ENCODE results near the gene MPV17L2. TPM values are rescaled to one million over a fixed set of nuclear protein-coding genes. Genes with fewer than 3 reads are reported as not detected.
"Not testable (repeated sequence)": the region's sequence is repeated elsewhere in the genome, so short reads cannot be mapped to it uniquely, and the experiment has no call there.

Gene MPV17L2
- total RNA-seq, 4 donors from 2014 or later: 5.2 to 19.7 (median 11.1) TPM

DNA sequence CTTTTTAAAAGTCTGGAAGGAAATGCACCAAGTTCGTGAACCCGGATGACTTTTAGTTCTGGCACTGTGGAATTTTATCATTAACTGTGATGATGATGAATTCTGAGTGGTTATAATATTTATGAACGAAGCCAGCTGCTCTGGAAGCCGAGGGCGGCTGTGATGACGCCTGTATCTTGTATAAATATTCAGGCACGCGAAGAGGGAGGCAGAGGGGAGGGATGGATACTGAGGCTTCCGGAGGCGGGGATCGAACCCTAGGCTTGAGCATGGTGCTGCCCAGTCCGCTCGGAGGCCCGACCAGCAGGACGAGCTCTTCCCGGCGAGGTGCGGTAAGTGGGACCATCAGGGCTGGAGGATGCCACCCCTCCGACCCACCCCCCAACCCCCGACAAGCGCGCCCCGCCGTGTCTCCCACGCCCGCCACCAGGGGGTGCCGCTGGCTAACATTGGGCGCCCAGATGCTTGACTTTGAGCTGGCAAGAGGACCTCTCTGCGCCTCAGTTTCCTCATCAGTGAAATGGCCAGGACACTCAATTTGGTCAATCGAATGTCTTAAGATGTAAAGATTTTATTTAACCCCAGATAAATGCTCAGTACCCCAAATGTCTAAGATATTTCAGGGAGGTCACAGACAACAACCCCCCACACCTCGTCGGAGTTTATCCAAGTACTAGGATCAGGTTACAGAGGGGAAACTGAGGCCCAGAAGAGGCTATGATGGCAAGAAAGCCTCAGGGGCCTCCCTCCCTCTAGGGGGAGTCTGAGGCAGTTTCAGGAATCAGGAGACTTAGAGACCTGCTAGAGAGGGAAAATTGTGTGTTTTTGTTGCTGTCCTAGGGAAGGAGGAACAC, 15.3 kb downstream of the MPV17L2 start:
- no peaks in the 10 kb centered on the region for H3K27me3 ChIP-seq
- no peaks in the 10 kb centered on the region for H3K9me3 ChIP-seq
- peak; percentile 37 to 40 for DNase-seq
- no peaks in the 10 kb centered on the region for H3K36me3 ChIP-seq
- H3K4me3 ChIP-seq: no peak overlapping the region
- no peaks in the 10 kb centered on the region for H3K4me1 ChIP-seq
- intact Hi-C loops (cut with DNase I; ENCODE audit: low total_unique reads): no loop called here
- TF ChIP-seq POLR2A (IDR thresholded peaks at IDR 0.05): no peak
- TF ChIP-seq, protein P1, sequence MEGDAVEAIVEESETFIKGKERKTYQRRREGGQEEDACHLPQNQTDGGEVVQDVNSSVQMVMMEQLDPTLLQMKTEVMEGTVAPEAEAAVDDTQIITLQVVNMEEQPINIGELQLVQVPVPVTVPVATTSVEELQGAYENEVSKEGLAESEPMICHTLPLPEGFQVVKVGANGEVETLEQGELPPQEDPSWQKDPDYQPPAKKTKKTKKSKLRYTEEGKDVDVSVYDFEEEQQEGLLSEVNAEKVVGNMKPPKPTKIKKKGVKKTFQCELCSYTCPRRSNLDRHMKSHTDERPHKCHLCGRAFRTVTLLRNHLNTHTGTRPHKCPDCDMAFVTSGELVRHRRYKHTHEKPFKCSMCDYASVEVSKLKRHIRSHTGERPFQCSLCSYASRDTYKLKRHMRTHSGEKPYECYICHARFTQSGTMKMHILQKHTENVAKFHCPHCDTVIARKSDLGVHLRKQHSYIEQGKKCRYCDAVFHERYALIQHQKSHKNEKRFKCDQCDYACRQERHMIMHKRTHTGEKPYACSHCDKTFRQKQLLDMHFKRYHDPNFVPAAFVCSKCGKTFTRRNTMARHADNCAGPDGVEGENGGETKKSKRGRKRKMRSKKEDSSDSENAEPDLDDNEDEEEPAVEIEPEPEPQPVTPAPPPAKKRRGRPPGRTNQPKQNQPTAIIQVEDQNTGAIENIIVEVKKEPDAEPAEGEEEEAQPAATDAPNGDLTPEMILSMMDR (IDR thresholded peaks at IDR 0.05): peak; percentile 31 to 70 (median 50)
- peak overlapping the region in 1 of 2 donors; percentile 35 for H3K27ac ChIP-seq

DNA sequence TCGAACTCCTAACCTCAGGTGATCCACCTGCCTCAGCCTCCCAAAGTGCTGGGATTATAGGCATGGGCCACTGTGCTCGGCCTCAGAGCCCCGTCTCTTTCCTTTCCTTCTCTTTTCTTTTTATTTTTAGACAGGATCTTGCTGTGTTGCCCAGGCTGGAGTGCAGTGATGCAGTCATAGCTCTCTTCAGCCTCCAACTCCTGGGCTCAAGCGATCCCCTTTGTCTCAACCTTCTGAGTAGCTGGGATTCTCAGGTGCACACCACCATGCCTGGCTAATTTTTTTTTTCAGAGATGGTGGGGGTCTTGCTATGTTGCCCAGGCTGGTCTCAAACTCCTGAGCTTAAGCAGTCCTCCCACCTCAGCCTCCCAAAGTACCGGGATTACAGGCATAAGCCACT, 16.9 kb downstream of the MPV17L2 start:
- H3K4me3 ChIP-seq; DNase-seq; H3K9me3 ChIP-seq; H3K36me3 ChIP-seq; intact Hi-C loops (cut with DNase I; ENCODE audit: low total_unique reads); H3K27ac ChIP-seq; H3K27me3 ChIP-seq; H3K4me1 ChIP-seq: not testable (repeated sequence)

DNA sequence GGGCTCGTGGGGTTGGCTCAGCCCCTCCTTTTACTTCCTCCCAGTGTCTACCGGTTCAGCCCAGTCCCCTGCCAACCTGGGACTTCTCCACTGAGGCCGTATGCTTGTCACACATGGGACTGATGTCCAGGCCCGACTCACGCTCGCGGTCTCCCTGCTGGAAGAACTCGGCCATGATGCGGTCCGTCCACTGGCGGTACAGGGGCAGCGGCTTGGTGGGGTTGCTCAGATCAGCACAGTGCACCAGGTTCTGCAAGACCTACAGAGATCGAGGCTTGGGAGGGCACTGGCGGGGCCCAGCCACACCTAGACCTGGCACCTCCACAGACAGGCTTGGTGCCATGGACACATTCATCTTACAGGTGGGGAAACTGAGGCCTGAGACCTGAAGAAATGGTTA, 18.7 kb downstream of the MPV17L2 start:
- intact Hi-C loops (cut with DNase I; ENCODE audit: low total_unique reads): no loop called here
- Histone ChIP-seq H3K4me3 (no peak overlapping the region), H3K4me1 (no peaks in the 10 kb centered on the region), H3K27ac (no peak overlapping the region), H3K27me3 (no peaks in the 10 kb centered on the region), H3K36me3 (no peaks in the 10 kb centered on the region), H3K9me3 (no peaks in the 10 kb centered on the region)
- no peak for TF ChIP-seq POLR2A (IDR thresholded peaks at IDR 0.05)
- TF ChIP-seq, protein P1 (IDR thresholded peaks at IDR 0.05): no peak
- DNase-seq: no peak

DNA sequence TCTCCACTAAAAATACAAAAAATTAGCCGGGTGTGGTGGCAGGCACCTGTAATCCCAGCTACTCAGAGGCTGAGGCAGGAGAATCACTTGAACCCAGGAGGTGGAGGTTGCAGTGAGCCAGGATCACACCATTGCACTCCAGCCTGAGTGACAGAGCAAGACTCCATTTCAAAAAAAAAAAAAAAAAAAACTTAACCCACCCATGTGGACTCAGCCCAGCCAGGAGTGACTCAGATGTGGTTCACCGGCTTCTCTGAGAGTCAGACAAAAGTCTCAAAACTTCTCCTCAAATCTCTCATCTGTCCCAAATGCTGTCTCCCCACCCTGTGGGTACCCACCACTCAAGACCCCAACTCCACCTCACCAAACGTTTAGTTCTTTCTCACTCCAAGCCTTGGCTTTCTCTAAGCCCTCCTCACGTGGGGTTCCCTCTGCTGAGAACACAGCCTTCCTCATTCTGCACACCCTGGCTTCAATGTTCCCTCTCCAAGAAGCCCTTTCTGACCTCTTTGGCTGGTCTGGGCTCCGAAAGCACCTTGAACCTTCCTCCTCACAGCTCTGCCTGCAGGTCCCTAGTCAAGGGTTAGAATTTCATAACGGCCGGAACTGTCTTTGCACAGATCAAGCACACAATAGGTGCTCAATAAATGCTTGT, 21.9 kb downstream of the MPV17L2 start:
- intact Hi-C loops (cut with DNase I; ENCODE audit: low total_unique reads): no loop called here
- Histone ChIP-seq H3K4me3 (no peak overlapping the region), H3K27me3 (no peaks in the 10 kb centered on the region), H3K9me3 (no peaks in the 10 kb centered on the region), H3K36me3 (no peaks in the 10 kb centered on the region), H3K27ac (no peak overlapping the region), H3K4me1 (no peaks in the 10 kb centered on the region)
- TF ChIP-seq, protein P1 (IDR thresholded peaks at IDR 0.05): no peak
- TF ChIP-seq POLR2A (IDR thresholded peaks at IDR 0.05): no peak
- DNase-seq: no peak

DNA sequence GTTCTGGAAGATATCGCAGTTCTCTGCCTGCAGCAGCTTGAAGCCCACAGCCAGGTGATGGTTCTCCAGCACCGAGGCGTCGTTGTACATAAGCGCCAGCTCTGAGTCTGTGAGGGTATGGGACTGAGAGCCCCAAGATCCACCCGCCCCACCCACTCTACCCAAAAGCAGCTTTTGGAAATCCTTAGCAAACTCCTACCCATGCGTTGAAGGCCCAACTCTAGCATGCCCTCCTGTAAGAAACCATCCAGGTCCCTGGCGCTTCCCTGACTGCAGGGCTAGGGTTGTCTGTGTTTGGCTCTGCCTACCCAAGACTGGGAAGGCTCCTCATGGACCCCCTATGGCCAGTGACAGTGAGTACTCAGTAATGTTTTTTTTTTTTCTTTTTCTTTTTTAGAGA, 23.8 kb downstream of the MPV17L2 start:
- Histone ChIP-seq H3K27ac (no peak overlapping the region), H3K36me3 (no peaks in the 10 kb centered on the region), H3K9me3 (no peaks in the 10 kb centered on the region), H3K27me3 (no peaks in the 10 kb centered on the region), H3K4me3 (no peak overlapping the region), H3K4me1 (no peaks in the 10 kb centered on the region)
- intact Hi-C loops (cut with DNase I; ENCODE audit: low total_unique reads): no loop called here
- no peak for DNase-seq
- TF ChIP-seq, protein P1 (IDR thresholded peaks at IDR 0.05): no peak
- TF ChIP-seq POLR2A (IDR thresholded peaks at IDR 0.05): no peak

Measured in uterus (tissue), 4 donors.